ENCODE measurements around the gene LGSN.
"Not testable (repeated sequence)": the region's sequence is repeated elsewhere in the genome, so short reads cannot be mapped to it uniquely, and the experiment has no call there.

Gene LGSN

DNA sequence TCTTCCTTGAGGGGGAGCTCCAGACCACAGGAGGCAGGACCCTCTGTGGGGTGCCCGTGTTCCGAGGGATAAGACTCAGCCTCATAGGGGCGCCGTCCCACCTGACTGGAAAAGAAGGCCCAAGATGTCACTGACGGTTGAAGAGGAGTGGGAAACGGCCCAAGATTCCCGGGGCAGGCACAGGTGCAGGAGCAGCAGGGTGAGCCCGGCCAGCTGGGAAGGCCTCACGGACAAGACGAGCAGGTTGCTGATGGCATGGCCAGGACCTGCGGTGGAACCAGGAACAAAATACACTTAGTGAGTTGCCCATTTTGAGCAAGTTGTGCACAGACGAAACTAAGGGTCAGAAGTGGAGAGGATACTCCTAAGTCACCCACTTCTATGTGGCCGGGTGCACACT is 89.8 kb downstream of the LGSN start:
- DNase-seq, result not testable (repeated sequence)

DNA sequence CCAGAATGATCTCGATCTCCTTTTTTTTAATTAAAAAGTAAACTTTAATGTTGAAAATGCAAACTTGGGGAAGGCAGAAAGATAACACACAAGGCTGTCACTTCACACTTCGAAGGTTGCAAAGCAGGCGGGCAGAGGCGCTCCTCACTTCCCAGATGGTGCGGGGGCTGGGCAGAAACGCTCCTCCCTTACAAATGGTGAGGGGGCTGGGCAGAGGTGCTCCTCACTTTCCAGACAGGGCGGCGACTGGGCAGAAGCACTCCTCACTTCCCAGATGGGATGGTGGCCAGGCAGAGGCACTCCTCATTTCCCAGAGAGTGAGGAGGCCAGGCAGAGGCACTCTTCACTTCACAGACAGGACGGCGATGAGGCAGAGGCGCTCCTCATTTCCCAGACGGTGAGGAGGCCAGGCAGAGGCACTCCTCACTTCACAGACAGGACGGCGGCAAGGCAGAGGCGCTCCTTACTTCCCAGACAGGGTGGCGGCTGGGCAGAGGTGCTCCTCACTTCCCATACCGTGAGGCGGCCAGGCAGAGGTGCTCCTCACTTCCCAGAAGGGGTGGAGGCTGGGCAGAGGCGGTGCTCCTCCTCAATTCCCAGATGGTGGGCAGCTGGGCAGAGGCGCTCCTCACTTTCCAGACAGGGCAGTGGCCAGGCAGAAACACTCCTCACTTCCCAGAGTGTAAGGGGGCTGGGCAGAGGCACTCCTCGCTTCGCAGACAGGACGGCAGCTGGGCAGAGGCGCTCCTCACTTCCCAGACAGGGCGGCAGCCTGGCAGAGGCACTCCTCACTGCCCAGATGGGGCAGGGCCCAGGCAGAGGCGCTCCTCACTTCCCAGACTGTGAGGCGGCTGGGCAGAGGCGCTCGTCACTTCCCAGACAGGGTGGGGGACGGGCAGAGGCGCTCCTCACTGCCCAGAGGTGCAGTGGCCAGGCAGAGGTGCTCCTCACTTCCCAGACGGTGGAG is 91.6 kb downstream of the LGSN start:
- not testable (repeated sequence) for DNase-seq

DNA sequence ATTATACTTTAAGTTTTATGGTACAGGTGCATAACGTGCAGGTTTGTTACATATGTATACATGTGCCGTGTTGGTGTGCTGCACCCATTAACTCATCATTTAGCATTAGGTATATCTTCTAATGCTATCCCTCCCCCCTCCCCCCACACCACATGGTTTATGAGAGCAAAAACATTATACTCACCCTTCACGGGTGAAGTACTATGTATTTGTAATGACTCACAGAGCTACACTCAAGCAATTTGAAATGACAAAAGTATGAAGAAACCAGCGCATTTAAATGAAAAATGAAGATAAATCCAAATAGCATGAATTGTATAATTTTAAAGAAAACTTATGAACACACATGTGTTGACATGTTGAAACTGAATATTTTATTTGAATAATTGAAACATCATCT is 93.8 kb downstream of the LGSN start:
- DNase-seq, result not testable (repeated sequence)

Measured in NCI-H69 (cell line).